Smooth muscle cell (in vitro differentiated cells): ENCODE data around the gene GCNA. TPM values are rescaled to one million over a fixed set of nuclear protein-coding genes. Genes with fewer than 3 reads are reported as not detected.

Experiments
- DNase-seq: peaks from one replicate; lab custom pipeline; 2025; ENCODE audit not compliant: unreplicated experiment; lab: John Stamatoyannopoulos, UW
- H2AFZ ChIP-seq: fragments of 200-600 bp; sonication (generic); 2 replicates; pipeline ENCODE4 v1.6.0; 2016; ENCODE audit warnings: antibody characterized with exemption, low read depth, mild to moderate bottlenecking
- H3F3A ChIP-seq: fragments of 200-600 bp; sonication (generic); 2 replicates; pipeline ENCODE4 v1.6.0; 2017; ENCODE audit warnings: antibody characterized with exemption, low read depth
- H3K27ac ChIP-seq: fragments of 200-600 bp; sonication (generic); 2 replicates; pipeline ENCODE4 v1.5.1; 2016; ENCODE audit warnings: low read depth, mild to moderate bottlenecking
- H3K27me3 ChIP-seq: fragments of 200-600 bp; sonication (generic); 2 replicates; pipeline ENCODE4 v1.6.1; 2016; ENCODE audit warnings: low read depth, mild to moderate bottlenecking
- H3K36me3 ChIP-seq: fragments of 200-600 bp; sonication (generic); 2 replicates; pipeline ENCODE4 v1.5.1; 2016; ENCODE audit warnings: low read depth
- H3K4me1 ChIP-seq: fragments of 200-600 bp; sonication (generic); 2 replicates; pipeline ENCODE4 v1.5.1; 2016; ENCODE audit warnings: low read depth
- H3K4me2 ChIP-seq: fragments of 200-600 bp; sonication (generic); 2 replicates; pipeline ENCODE4 v1.6.0; 2016; ENCODE audit warnings: mild to moderate bottlenecking
- H3K4me3 ChIP-seq: fragments of 200-600 bp; sonication (generic); 2 replicates; pipeline ENCODE4 v1.5.1; 2016; ENCODE audit warnings: mild to moderate bottlenecking
- H3K79me2 ChIP-seq: fragments of 200-600 bp; sonication (generic); 2 replicates; pipeline ENCODE4 v1.6.0; 2016; ENCODE audit warnings: low read depth, mild to moderate bottlenecking
- H3K9ac ChIP-seq: fragments of 200-600 bp; sonication (generic); 2 replicates; pipeline ENCODE4 v1.6.0; 2016; ENCODE audit warnings: low read depth
- H3K9me3 ChIP-seq: fragments of 200-600 bp; sonication (generic); replicated peaks from 2 replicates; pipeline ENCODE4 v1.5.1; 2016; ENCODE audit warnings: low read depth
- H4K20me1 ChIP-seq: fragments of 200-600 bp; sonication (generic); 2 replicates; pipeline ENCODE4 v1.6.0; 2016; ENCODE audit warnings: low read depth
- CTCF ChIP-seq: fragments of 200-600 bp; sonication (generic); IDR thresholded peaks from 2 replicates; pipeline ENCODE4 v1.5.1; 2017; ENCODE audit warnings: borderline replicate concordance, mild to moderate bottlenecking, antibody characterized with exemption; ENCODE audit not compliant: insufficient read depth, poor library complexity, severe bottlenecking
- WGBS: methylation state at CpG from one replicate; pipeline ENCODE4 v1.1.7; 2016; ENCODE audit warnings: low lambda C conversion rate; 5-methylcytosine and 5-hydroxymethylcytosine counted together
- polyA plus RNA-seq: library from polyadenylated mRNA; unstranded; fragments of >200 nt; fragmentation: Nextera tagmentation; extraction: Ambion mirVana; gene quantifications from 2 replicates; pipeline ENCODE4 v1.2.1, GENCODE V29; 2016
- total RNA-seq: library from RNA; depleted of rRNA; stranded (reverse); fragments of >200 nt; gene quantifications from 2 replicates; pipeline ENCODE4 v1.2.3, GENCODE V29; 2014

Gene GCNA
- total and polyA plus RNA-seq, 2 experiments from 2014 or later: 0.51 to 0.94 TPM

GRCh38 chrX:71652405-71652804, 74.2 kb downstream of the GCNA start:
- no peak overlapping the region for H2AFZ ChIP-seq
- no peak overlapping the region for H3K4me3 ChIP-seq
- H3K4me2 ChIP-seq: no peak overlapping the region
- no peaks in the 10 kb centered on the region for H3K36me3 ChIP-seq
- DNase-seq: no peak
- H3K79me2 ChIP-seq: no peaks in the 10 kb centered on the region
- H3K27me3 ChIP-seq: no peaks in the 10 kb centered on the region
- H3F3A ChIP-seq: no peaks in the 10 kb centered on the region
- no peak overlapping the region for H3K27ac ChIP-seq
- TF ChIP-seq CTCF: peak; percentile 51
- no peaks in the 10 kb centered on the region for H3K4me1 ChIP-seq
- H3K9me3 ChIP-seq: no peaks in the 10 kb centered on the region
- H3K9ac ChIP-seq: no peak overlapping the region
- WGBS: 39% methylated on average over 2 of the region's 2 CpGs
- H4K20me1 ChIP-seq: no peaks in the 10 kb centered on the region

GRCh38 chrX:71653344-71653743, 75.1 kb downstream of the GCNA start:
- Histone ChIP-seq H3K79me2 (no peaks in the 10 kb centered on the region), H2AFZ (no peak overlapping the region)
- WGBS: 86% methylated on average over 2 of the region's 2 CpGs

GRCh38 chrX:71657267-71657666, 79.0 kb downstream of the GCNA start:
- no peak overlapping the region for H3K27ac ChIP-seq
- no peaks in the 10 kb centered on the region for H4K20me1 ChIP-seq
- no peak overlapping the region for H3K4me3 ChIP-seq
- H3K27me3 ChIP-seq: no peaks in the 10 kb centered on the region
- H3K9ac ChIP-seq: no peak overlapping the region
- H2AFZ ChIP-seq: no peak overlapping the region
- no peaks in the 10 kb centered on the region for H3K4me1 ChIP-seq
- no peaks in the 10 kb centered on the region for H3K79me2 ChIP-seq
- DNase-seq: no peak
- no peak for TF ChIP-seq CTCF
- WGBS: 72% methylated on average over 4 of the region's 4 CpGs
- H3K4me2 ChIP-seq: no peak overlapping the region
- no peaks in the 10 kb centered on the region for H3K36me3 ChIP-seq
- H3K9me3 ChIP-seq: no peaks in the 10 kb centered on the region
- no peaks in the 10 kb centered on the region for H3F3A ChIP-seq

More at GRCh38 chrX:71653344-71653743, 75.1 kb downstream of the GCNA start:
- Histone ChIP-seq H3K4me1 (no peaks in the 10 kb centered on the region), H3F3A (no peaks in the 10 kb centered on the region), H3K27me3 (no peaks in the 10 kb centered on the region), H3K27ac (no peak overlapping the region), H3K9me3 (no peaks in the 10 kb centered on the region), H3K9ac (no peak overlapping the region), H3K4me2 (no peak overlapping the region), H4K20me1 (no peaks in the 10 kb centered on the region), H3K36me3 (no peaks in the 10 kb centered on the region), H3K4me3 (no peak overlapping the region)
- DNase-seq: no peak
- TF ChIP-seq CTCF: no peak

- Histone ChIP-seq H3K4me2 (no peak overlapping the region), H3K9me3 (no peaks in the 10 kb centered on the region), H3K27me3 (no peaks in the 10 kb centered on the region), H3K9ac (no peak overlapping the region), H3K4me3 (no peak overlapping the region), H3F3A (no peaks in the 10 kb centered on the region), H3K27ac (no peak overlapping the region), H4K20me1 (no peaks in the 10 kb centered on the region), H3K79me2 (no peaks in the 10 kb centered on the region), H3K4me1 (no peaks in the 10 kb centered on the region), H2AFZ (no peak overlapping the region), H3K36me3 (no peaks in the 10 kb centered on the region)
- DNase-seq: no peak
- WGBS: 73% methylated on average over 3 of the region's 3 CpGs
- TF ChIP-seq CTCF: no peak
Measured at GRCh38 chrX:71659342-71659741, 81.1 kb downstream of the GCNA start.
